Tibial nerve (tissue), 4 donors: ENCODE results near the gene USP2. TPM values are rescaled to one million over a fixed set of nuclear protein-coding genes. Genes with fewer than 3 reads are reported as not detected.

Experiments
- DNase-seq, 2 donors: peaks; one replicate each; pipeline ENCODE4 v3.0.0-alpha.2; 2019; ENCODE audit warnings: low spot score in 2 of 2
- H3K27ac ChIP-seq, 4 donors: fragments of 200-600 bp; sonication (generic) in 3 of 4; one replicate each; pipeline ENCODE4 v1.5.1; 2017 to 2019; ENCODE audit warnings: mild to moderate bottlenecking in 1 of 4
- H3K27me3 ChIP-seq, 2 donors: fragments of 200-600 bp; sonication (generic) in 1 of 2; one replicate each; pipeline versions ENCODE4 v1.5.1 to v1.6.0; 2017 to 2019
- H3K36me3 ChIP-seq, 3 donors: fragments of 200-600 bp; sonication (generic); one replicate each; pipeline ENCODE4 v1.5.1; 2018 to 2019
- H3K4me1 ChIP-seq, 4 donors: fragments of 200-600 bp; sonication (generic) in 3 of 4; one replicate each; pipeline ENCODE4 v1.5.1; 2017 to 2019
- H3K4me3 ChIP-seq, 4 donors: fragments of 200-600 bp; sonication (generic) in 3 of 4; one replicate each; pipeline ENCODE4 v1.5.1; 2017 to 2019; ENCODE audit warnings: mild to moderate bottlenecking in 1 of 4, moderate library complexity in 1 of 4
- H3K9me3 ChIP-seq, 4 donors: fragments of 200-600 bp; sonication (generic) in 3 of 4; one replicate each; pipeline ENCODE4 v1.5.1; 2017 to 2019
- EP300 ChIP-seq, 2 donors: sonication (generic); formaldehyde crosslinking; IDR thresholded peaks; one replicate each; pipeline ENCODE4 v1.6.1; 2017; ENCODE audit warnings: antibody characterized with exemption in 2 of 2, mild to moderate bottlenecking in 1 of 2
- POLR2A ChIP-seq, 2 donors: fragments of 450-650 bp; IDR thresholded peaks; one replicate each; pipeline ENCODE4 v1.6.1; 2017; ENCODE audit warnings: antibody characterized with exemption in 2 of 2, mild to moderate bottlenecking in 2 of 2, moderate library complexity in 2 of 2
- WGBS, 2 donors: methylation state at CpG; one replicate each; pipeline ENCODE4 v1.1.5; 2018; 5-methylcytosine and 5-hydroxymethylcytosine counted together
- total RNA-seq, 4 donors: library from RNA; depleted of rRNA; stranded (reverse); fragments of >200 nt; gene quantifications; one replicate each; pipeline ENCODE4 v1.1.0, GENCODE V29; 2016
- TF ChIP-seq, protein P1 (sequence below), 5 experiments: fragments of 200-600 bp in 3 of 5; fragments of 450-650 bp in 2 of 5; sonication (generic) in 3 of 5; IDR thresholded peaks; one replicate each; pipeline ENCODE4 v1.5.1; 2016 to 2019; ENCODE audit warnings: antibody characterized with exemption in 5 of 5, mild to moderate bottlenecking in 3 of 5, moderate library complexity in 2 of 5

Gene USP2
- total RNA-seq, 4 donors from 2014 or later, result 2.1 to 18.4 (median 11.6) TPM

DNA sequence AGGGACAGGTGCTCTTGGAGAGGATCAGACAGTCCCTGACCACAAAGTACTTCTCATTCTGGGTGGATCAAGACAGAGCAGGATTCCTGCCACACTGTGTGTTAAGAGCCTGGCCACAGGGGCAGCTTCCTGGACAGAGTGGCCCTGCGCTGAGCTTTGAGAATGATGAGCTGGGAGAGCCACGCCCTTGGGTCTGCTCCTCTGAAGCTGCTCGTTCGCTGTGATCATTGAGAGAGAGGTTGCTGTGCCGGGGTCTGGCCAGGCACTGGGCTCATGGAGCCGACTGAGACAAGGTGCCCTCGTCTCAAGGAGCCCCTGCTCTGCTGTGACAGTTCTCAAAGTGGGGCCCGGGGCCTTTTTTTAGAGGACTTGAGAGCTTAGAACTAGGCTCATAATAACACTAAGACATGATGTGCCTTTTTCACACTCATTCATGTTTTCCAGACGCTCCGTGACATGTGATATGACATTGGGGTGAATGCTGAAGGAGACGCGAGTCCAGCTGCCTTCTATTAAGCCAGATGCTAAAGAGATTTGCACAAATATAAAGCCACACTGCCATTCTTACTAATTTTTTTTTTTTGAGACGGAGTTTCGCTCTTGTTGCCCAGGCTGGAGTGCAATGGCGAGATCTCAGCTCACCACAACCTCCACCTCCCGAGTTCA lies 33.4 kb downstream of the USP2 start:
- no peak overlapping the region for H3K4me3 ChIP-seq
- H3K4me1 ChIP-seq, result peaks cover 0 to 6% (median 0%) of the 10 kb centered on the region in 4 donors
- no peak for DNase-seq
- H3K27me3 ChIP-seq, result no peaks in the 10 kb centered on the region
- WGBS, 2 donors, result 59 to 68% methylated on average over 15 to 16 of the region's 16 CpGs
- H3K36me3 ChIP-seq, result no peaks in the 10 kb centered on the region
- no peak overlapping the region for H3K27ac ChIP-seq
- no peaks in the 10 kb centered on the region for H3K9me3 ChIP-seq
- TF ChIP-seq EP300 (IDR thresholded peaks at IDR 0.05), result no peak
- TF ChIP-seq, protein P1, sequence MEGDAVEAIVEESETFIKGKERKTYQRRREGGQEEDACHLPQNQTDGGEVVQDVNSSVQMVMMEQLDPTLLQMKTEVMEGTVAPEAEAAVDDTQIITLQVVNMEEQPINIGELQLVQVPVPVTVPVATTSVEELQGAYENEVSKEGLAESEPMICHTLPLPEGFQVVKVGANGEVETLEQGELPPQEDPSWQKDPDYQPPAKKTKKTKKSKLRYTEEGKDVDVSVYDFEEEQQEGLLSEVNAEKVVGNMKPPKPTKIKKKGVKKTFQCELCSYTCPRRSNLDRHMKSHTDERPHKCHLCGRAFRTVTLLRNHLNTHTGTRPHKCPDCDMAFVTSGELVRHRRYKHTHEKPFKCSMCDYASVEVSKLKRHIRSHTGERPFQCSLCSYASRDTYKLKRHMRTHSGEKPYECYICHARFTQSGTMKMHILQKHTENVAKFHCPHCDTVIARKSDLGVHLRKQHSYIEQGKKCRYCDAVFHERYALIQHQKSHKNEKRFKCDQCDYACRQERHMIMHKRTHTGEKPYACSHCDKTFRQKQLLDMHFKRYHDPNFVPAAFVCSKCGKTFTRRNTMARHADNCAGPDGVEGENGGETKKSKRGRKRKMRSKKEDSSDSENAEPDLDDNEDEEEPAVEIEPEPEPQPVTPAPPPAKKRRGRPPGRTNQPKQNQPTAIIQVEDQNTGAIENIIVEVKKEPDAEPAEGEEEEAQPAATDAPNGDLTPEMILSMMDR (IDR thresholded peaks at IDR 0.05), result no peak
- TF ChIP-seq POLR2A (IDR thresholded peaks at IDR 0.05), result no peak

DNA sequence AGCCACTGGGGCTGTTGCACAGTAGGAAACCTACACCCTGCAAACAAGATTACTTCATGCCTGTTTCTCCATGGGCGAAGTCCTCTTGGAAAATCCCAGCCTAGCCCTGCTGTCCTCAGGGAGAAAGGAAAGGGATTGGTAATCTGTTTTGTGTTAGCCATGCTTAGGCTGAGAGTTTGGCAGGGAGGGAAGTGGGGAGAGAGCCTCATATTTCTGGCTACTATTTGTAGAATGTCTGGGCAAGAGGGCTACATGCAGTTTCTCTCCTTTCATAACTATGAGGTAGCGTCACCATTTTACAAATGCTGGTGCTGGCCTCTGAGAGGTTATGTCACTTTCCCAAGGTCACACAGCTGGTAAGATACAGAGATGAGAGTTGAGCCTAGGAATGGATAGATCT lies 34.2 kb downstream of the USP2 start:
- no peak for DNase-seq
- Histone ChIP-seq H3K9me3 (no peaks in the 10 kb centered on the region), H3K36me3 (no peaks in the 10 kb centered on the region), H3K27me3 (no peaks in the 10 kb centered on the region), H3K27ac (no peak overlapping the region), H3K4me1 (no peaks in the 10 kb centered on the region), H3K4me3 (no peak overlapping the region)
- TF ChIP-seq, protein P1 (IDR thresholded peaks at IDR 0.05), result no peak
- TF ChIP-seq EP300 (IDR thresholded peaks at IDR 0.05) (no peak), POLR2A (IDR thresholded peaks at IDR 0.05) (no peak)
- 63 to 78% methylated on average over 2 of the region's 2 CpGs for WGBS, 2 donors

DNA sequence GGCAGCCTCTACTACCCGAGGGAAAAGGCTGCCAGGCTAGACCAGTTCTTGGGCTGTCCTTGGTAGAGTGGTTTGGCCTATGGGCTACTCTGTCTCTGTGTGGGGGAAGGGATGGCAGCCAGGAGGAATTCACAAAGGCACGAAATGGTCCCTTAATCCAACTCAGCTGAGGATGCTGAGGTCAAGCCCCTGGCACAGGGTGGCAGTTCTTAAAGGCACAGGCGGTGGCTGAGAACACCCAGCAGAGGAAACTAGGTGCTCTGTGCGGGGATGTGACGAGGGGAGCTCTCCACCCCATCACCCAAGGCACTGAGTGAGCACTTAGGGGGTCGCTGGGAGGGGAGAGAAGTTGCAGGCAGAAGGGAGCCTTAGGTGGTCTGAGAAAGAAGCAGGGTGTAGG lies 34.9 kb downstream of the USP2 start, which contains the start of gene MFRP:
MFRP (minus strand) TSS at position 101 of the 400 bp plus-strand sequence. CDS start 192 bp downstream, outside the sequence.
- H3K4me1 ChIP-seq, result peaks cover 0 to 2% (median under 1%) of the 10 kb centered on the region in 4 donors
- H3K27ac ChIP-seq, result no peak within 1 kb of the TSS
- no peaks in the 10 kb centered on the region for H3K27me3 ChIP-seq
- TF ChIP-seq POLR2A (IDR thresholded peaks at IDR 0.05) (no peak), EP300 (IDR thresholded peaks at IDR 0.05) (no peak)
- TF ChIP-seq, protein P1 (IDR thresholded peaks at IDR 0.05), result no peak
- H3K9me3 ChIP-seq, result no peaks in the 10 kb centered on the region
- no peaks in the 10 kb centered on the region for H3K36me3 ChIP-seq
- WGBS, 2 donors, result 48% methylated on average over 5 to 6 of the region's 6 CpGs
- H3K4me3 ChIP-seq, result no peak within 1 kb of the TSS
- DNase-seq, result no peak

DNA sequence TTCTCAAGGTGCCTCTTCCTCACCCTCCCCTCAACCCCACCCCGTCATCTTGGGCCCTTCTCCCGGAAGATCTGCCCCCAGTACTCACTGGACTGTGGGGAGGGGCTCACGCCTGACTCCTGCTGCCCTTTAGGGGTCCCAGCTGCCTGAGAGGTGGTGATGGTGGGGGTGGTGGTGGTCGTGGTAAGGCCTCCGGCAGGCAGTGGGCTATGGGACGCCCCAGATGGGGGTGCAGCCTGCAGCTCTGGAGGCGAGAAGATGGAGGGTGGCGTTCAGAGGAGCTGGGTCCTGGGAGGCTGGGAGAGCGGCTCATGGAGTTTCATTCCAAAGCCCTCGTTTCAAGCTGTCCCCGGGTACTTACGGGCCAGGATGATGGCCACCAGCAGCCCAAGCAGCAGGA lies 35.8 kb downstream of the USP2 start:
- WGBS, 2 donors, result 84 to 88% methylated on average over 12 of the region's 12 CpGs
- DNase-seq, result no peak
- peaks cover 0 to 11% (median 8%) of the 10 kb centered on the region in 4 donors for H3K4me1 ChIP-seq
- no peaks in the 10 kb centered on the region for H3K9me3 ChIP-seq
- no peak overlapping the region for H3K27ac ChIP-seq
- no peak overlapping the region for H3K4me3 ChIP-seq
- TF ChIP-seq POLR2A (IDR thresholded peaks at IDR 0.05) (no peak), EP300 (IDR thresholded peaks at IDR 0.05) (no peak)
- TF ChIP-seq, protein P1 (IDR thresholded peaks at IDR 0.05), result no peak
- H3K36me3 ChIP-seq, result no peaks in the 10 kb centered on the region
- no peaks in the 10 kb centered on the region for H3K27me3 ChIP-seq

DNA sequence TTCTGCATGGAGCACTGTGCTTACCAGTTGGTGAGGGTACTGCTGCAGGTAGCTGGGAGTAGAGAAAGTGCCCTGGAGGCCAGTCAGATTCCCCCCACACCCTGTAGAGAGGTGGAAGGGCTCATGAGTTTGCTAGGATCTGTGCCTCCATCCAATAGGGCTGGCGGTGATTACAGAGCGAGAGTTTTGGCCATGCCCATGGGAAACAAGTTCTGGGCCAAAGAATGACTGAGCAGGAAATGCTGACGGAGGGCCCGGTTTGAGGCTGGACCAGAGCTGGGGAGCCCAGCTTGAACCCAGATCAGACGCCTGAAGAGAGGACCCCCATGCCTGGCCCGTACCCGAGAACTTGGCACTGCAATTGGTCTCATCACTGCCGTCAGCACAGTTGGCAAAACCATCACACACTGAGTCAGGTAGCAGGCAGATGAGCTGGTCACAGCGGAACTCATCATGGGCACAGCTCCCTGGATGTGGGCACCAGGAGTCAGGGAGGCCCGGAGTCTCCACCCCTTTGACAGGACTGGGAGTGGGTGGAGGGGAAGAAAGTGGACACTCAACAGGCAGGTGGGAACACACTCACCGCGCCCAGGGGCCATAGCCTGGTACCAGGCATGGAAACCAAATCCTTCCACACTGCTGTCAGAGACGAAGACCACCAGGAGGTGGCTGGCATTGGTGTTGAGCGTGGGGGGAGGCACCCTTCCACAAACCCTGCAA lies 37.0 kb downstream of the USP2 start:
- Histone ChIP-seq H3K9me3 (no peaks in the 10 kb centered on the region), H3K27ac (no peak overlapping the region), H3K4me1 (peaks cover 0 to 23% (median 18%) of the 10 kb centered on the region in 4 donors), H3K27me3 (no peaks in the 10 kb centered on the region), H3K4me3 (no peak overlapping the region), H3K36me3 (no peaks in the 10 kb centered on the region)
- no peak for DNase-seq
- 73 to 84% methylated on average over 14 of the region's 14 CpGs for WGBS, 2 donors
- TF ChIP-seq, protein P1 (IDR thresholded peaks at IDR 0.05), result no peak
- no peak for TF ChIP-seq POLR2A (IDR thresholded peaks at IDR 0.05)
- TF ChIP-seq EP300 (IDR thresholded peaks at IDR 0.05), result no peak
